H9 (cell line): ENCODE results near the gene ARHGEF12. TPM values are rescaled to one million over a fixed set of nuclear protein-coding genes. Genes with fewer than 3 reads are reported as not detected.

ENCODE experiments used
- DNase-seq: peaks from one replicate; pipeline ENCODE4 v3.0.0-alpha.2; 2017
- H2AFZ ChIP-seq: one replicate; pipeline ENCODE4 v1.6.1; 2013; ENCODE audit warnings: mild to moderate bottlenecking, low read length, control low read depth, moderate library complexity
- H2AK5ac ChIP-seq: 2 replicates; pipeline ENCODE4 v1.6.1; 2013; ENCODE audit warnings: low read length, control low read depth, mixed read lengths; ENCODE audit not compliant: insufficient read length
- H2BK120ac ChIP-seq: one replicate; pipeline ENCODE4 v1.6.1; 2013; ENCODE audit warnings: low read depth, mild to moderate bottlenecking, low read length, control low read depth, inconsistent platforms; ENCODE audit not compliant: poor library complexity, severe bottlenecking
- H2BK12ac ChIP-seq: 2 replicates; pipeline ENCODE4 v1.6.1; 2013; ENCODE audit warnings: low read length, control low read depth, mixed read lengths, low read depth; ENCODE audit not compliant: insufficient read length
- H2BK15ac ChIP-seq: 2 replicates; pipeline ENCODE4 v1.6.1; 2013; ENCODE audit warnings: low read depth, low read length, control low read depth
- H2BK20ac ChIP-seq: one replicate; pipeline ENCODE4 v1.6.1; 2013; ENCODE audit warnings: low read depth, mild to moderate bottlenecking, low read length, control low read depth, inconsistent platforms; ENCODE audit not compliant: poor library complexity, severe bottlenecking
- H2BK5ac ChIP-seq: 2 replicates; pipeline ENCODE4 v1.6.1; 2013; ENCODE audit warnings: low read length, control low read depth, mixed read lengths; ENCODE audit not compliant: insufficient read length
- H3K14ac ChIP-seq: 2 replicates; pipeline ENCODE4 v1.6.1; 2013; ENCODE audit warnings: low read length, control low read depth; ENCODE audit not compliant: insufficient read depth
- H3K18ac ChIP-seq: 2 replicates; pipeline ENCODE4 v1.6.1; 2013; ENCODE audit warnings: low read depth, mild to moderate bottlenecking, mixed read lengths, low read length, control low read depth; ENCODE audit not compliant: insufficient read length
- H3K23ac ChIP-seq: 2 replicates; pipeline ENCODE4 v1.6.1; 2013; ENCODE audit warnings: low read length, control low read depth, mixed read lengths, low read depth; ENCODE audit not compliant: insufficient read length
- H3K23me2 ChIP-seq: 2 replicates; pipeline ENCODE4 v1.6.1; 2013; ENCODE audit warnings: low read depth, mild to moderate bottlenecking, mixed read lengths, low read length, control low read depth; ENCODE audit not compliant: insufficient read length, poor library complexity, severe bottlenecking
- H3K27ac ChIP-seq: 2 replicates; pipeline ENCODE4 v1.5.1; 2013; ENCODE audit warnings: low read length, control low read depth, mixed read lengths, low read depth; ENCODE audit not compliant: insufficient read length
- H3K27me3 ChIP-seq: 2 replicates; pipeline ENCODE4 v1.6.1; 2013; ENCODE audit warnings: low read length, control low read depth, inconsistent platforms; ENCODE audit not compliant: insufficient read depth
- H3K4ac ChIP-seq: 2 replicates; pipeline ENCODE4 v1.6.1; 2013; ENCODE audit warnings: low read depth, mild to moderate bottlenecking, control low read depth, inconsistent platforms, low read length, moderate library complexity
- H3K4me1 ChIP-seq: 2 replicates; pipeline ENCODE4 v1.6.1; 2013; ENCODE audit warnings: low read length, control low read depth, inconsistent platforms; ENCODE audit not compliant: insufficient read depth
- H3K4me2 ChIP-seq: 2 replicates; pipeline ENCODE4 v1.6.1; 2013; ENCODE audit warnings: low read length, control low read depth, mixed read lengths; ENCODE audit not compliant: insufficient read length, insufficient read depth
- H3K56ac ChIP-seq: 2 replicates; pipeline ENCODE4 v1.6.1; 2013; ENCODE audit warnings: low read depth, mild to moderate bottlenecking, mixed read lengths, low read length, control low read depth; ENCODE audit not compliant: insufficient read length
- H3K79me1 ChIP-seq: 2 replicates; pipeline ENCODE4 v1.6.1; 2013; ENCODE audit warnings: low read depth, mild to moderate bottlenecking, moderate library complexity, low read length, control low read depth, inconsistent platforms; ENCODE audit not compliant: insufficient read depth, poor library complexity, severe bottlenecking
- H3K79me2 ChIP-seq: 2 replicates; pipeline ENCODE4 v1.6.1; 2013; ENCODE audit warnings: low read length, control low read depth, inconsistent platforms; ENCODE audit not compliant: insufficient read depth
- H3K9ac ChIP-seq: 2 replicates; pipeline ENCODE4 v1.6.1; 2013; ENCODE audit warnings: low read length, control low read depth, mixed read lengths; ENCODE audit not compliant: insufficient read length; ENCODE audit errors: extremely low read depth
- H3K9me3 ChIP-seq: one replicate; pipeline ENCODE4 v1.6.1; 2013; ENCODE audit warnings: low read depth, low read length, inconsistent platforms; ENCODE audit not compliant: control insufficient read depth
- H3T11ph ChIP-seq: one replicate; pipeline ENCODE4 v1.6.1; 2013; ENCODE audit warnings: mild to moderate bottlenecking, low read length, control low read depth, inconsistent platforms
- H4K20me1 ChIP-seq: one replicate; pipeline ENCODE4 v1.6.1; 2013; ENCODE audit not compliant: control insufficient read depth, insufficient read length, insufficient read depth
- H4K5ac ChIP-seq: 2 replicates; pipeline ENCODE4 v1.6.1; 2013; ENCODE audit warnings: low read depth, mild to moderate bottlenecking, mixed read lengths, low read length, control low read depth; ENCODE audit not compliant: insufficient read length
- H4K8ac ChIP-seq: replicated peaks from 2 replicates; pipeline ENCODE4 v1.6.1; 2013; ENCODE audit warnings: low read length, control low read depth, mixed read lengths, low read depth; ENCODE audit not compliant: insufficient read length
- H4K91ac ChIP-seq: 2 replicates; pipeline ENCODE4 v1.6.1; 2013; ENCODE audit warnings: low read depth, mild to moderate bottlenecking, moderate library complexity, mixed read lengths, low read length, control low read depth; ENCODE audit not compliant: insufficient read length
- H3K27ac Mint-ChIP-seq, 3 experiments: 2 replicates in 2 of 3; 3 replicates in 1 of 3; pipeline ENCODE4 v1.8.0; 2020 to 2021; ENCODE audit warnings: mixed read lengths in 3 of 3, mild to moderate bottlenecking in 1 of 3, moderate library complexity in 1 of 3
- H3K27me3 Mint-ChIP-seq: 2 replicates; pipeline ENCODE4 v1.8.0; 2021; ENCODE audit warnings: low read depth, mild to moderate bottlenecking, moderate library complexity, mixed read lengths
- H3K36me3 Mint-ChIP-seq, 3 experiments: 2 replicates in 2 of 3; 3 replicates in 1 of 3; pipeline ENCODE4 v1.8.0; 2020 to 2021; ENCODE audit warnings: low read depth in 3 of 3, mixed read lengths in 3 of 3; ENCODE audit not compliant: insufficient read depth in 1 of 3
- H3K4me1 Mint-ChIP-seq, 2 experiments: 2 replicates each; pipeline ENCODE4 v1.8.0; 2020; ENCODE audit warnings: mixed read lengths in 2 of 2
- H3K4me3 Mint-ChIP-seq, 2 experiments: 2 replicates in 1 of 2; 3 replicates in 1 of 2; pipeline ENCODE4 v1.8.0; 2020 to 2021; ENCODE audit warnings: mild to moderate bottlenecking in 2 of 2, mixed read lengths in 2 of 2, moderate library complexity in 1 of 2
- H3K9me3 Mint-ChIP-seq, 2 experiments: 2 replicates in 1 of 2; 3 replicates in 1 of 2; pipeline ENCODE4 v1.8.0; 2020; ENCODE audit warnings: mild to moderate bottlenecking in 2 of 2, mixed read lengths in 2 of 2, moderate library complexity in 1 of 2
- CTCF ChIP-seq: fragments of 200-600 bp; sonication (generic); conservative IDR thresholded peaks from 3 replicates; pipeline ENCODE4 v1.8.0; 2021; ENCODE audit warnings: antibody characterized with exemption, mild to moderate bottlenecking
- WGBS: extraction: QIAGEN DNeasy Blood & Tissue Kit; methylation state at CpG from one replicate; pipeline ENCODE4 v1.1.7; 2013; ENCODE audit warnings: missing lambda C conversion rate, low lambda C conversion rate, mixed read lengths; ENCODE audit not compliant: insufficient read length; ENCODE audit errors: extremely low coverage; 5-methylcytosine and 5-hydroxymethylcytosine counted together
- total RNA-seq: library from RNA; stranded (reverse); gene quantifications from 2 replicates; pipeline ENCODE4 v1.2.1, GENCODE V29; 2021

ARHGEF12 gene
- total RNA-seq, 1 experiment from 2014 or later: 27.0 TPM

- peaks cover 7% of the 10 kb centered on the region; the same call in 1 of the 2 replicates for H3K4me1 ChIP-seq
- no peak for TF ChIP-seq CTCF
- H3T11ph ChIP-seq: no peak overlapping the region
- no peak overlapping the region for H2BK12ac ChIP-seq
- H3K9ac ChIP-seq: no peak overlapping the region
- no peak overlapping the region for H4K91ac ChIP-seq
- no peak overlapping the region for H2AFZ ChIP-seq
- no peak overlapping the region for H2BK20ac ChIP-seq
- no peaks in the 10 kb centered on the region for H3K27me3 ChIP-seq
- H4K8ac ChIP-seq: no peak overlapping the region
- H4K20me1 ChIP-seq: no peaks in the 10 kb centered on the region
- H3K27ac ChIP-seq: no peak overlapping the region
- peaks cover 2% of the 10 kb centered on the region; the same call in 1 of the 2 replicates for H3K79me2 ChIP-seq
- no peak overlapping the region for H3K4me2 ChIP-seq
- H3K9me3 ChIP-seq: no peaks in the 10 kb centered on the region
- Mint-ChIP-seq H3K36me3 (peaks cover 6 to 28% (median 14%) of the 10 kb centered on the region in 3 experiments), H3K4me1 (peaks cover 19 to 24% of the 10 kb centered on the region in 2 experiments), H3K4me3 (no peak overlapping the region), H3K27me3 (no peaks in the 10 kb centered on the region), H3K27ac (no peak overlapping the region), H3K9me3 (peaks cover 15 to 23% of the 10 kb centered on the region in 2 experiments)
- no peak overlapping the region for H2BK5ac ChIP-seq
- H2BK120ac ChIP-seq: no peak overlapping the region
- H3K4ac ChIP-seq: no peak overlapping the region
- H3K23me2 ChIP-seq: no peaks in the 10 kb centered on the region
- H4K5ac ChIP-seq: no peak overlapping the region
- H3K56ac ChIP-seq: no peak overlapping the region
- no peak overlapping the region for H3K18ac ChIP-seq
- no peak for DNase-seq
- H2AK5ac ChIP-seq: no peak overlapping the region
- H2BK15ac ChIP-seq: no peak overlapping the region
- WGBS: no CpG with 5 or more reads among the region's 1 CpG
- no peak overlapping the region for H3K23ac ChIP-seq
- H3K14ac ChIP-seq: no peak overlapping the region
- H3K79me1 ChIP-seq: peaks cover 7% of the 10 kb centered on the region
These were observed 50.1 kb downstream of the ARHGEF12 start for GRCh38 chr11:120386318-120386717.
